ENCODE data around the gene FAM131C.
"Not testable (repeated sequence)": the region's sequence is repeated elsewhere in the genome, so short reads cannot be mapped to it uniquely, and the experiment has no call there.

The FAM131C gene

GRCh38 chr1:16075337-16076030, 2.0 kb upstream of the FAM131C start:
- no peak for DNase-seq

- no peak for DNase-seq
These were observed 766 bp upstream of the FAM131C start for GRCh38 chr1:16074217-16074616.

- DNase-seq = no peak
These were observed 601 bp downstream of the FAM131C start for GRCh38 chr1:16072616-16073484.

GRCh38 chr1:16072095-16072494, 1.4 kb downstream of the FAM131C start:
- no peak for DNase-seq

GRCh38 chr1:16071614-16072013, 1.8 kb downstream of the FAM131C start:
- DNase-seq = no peak

- DNase-seq = no peak
These were observed 2.7 kb downstream of the FAM131C start for GRCh38 chr1:16070640-16071355.

GRCh38 chr1:16068356-16069270, 4.8 kb downstream of the FAM131C start:
- DNase-seq = no peak

GRCh38 chr1:16067933-16068332, 5.5 kb downstream of the FAM131C start:
- no peak for DNase-seq

GRCh38 chr1:16067127-16067768, 6.2 kb downstream of the FAM131C start:
- DNase-seq = no peak

GRCh38 chr1:16066245-16066644, 7.2 kb downstream of the FAM131C start:
- no peak for DNase-seq

DNA sequence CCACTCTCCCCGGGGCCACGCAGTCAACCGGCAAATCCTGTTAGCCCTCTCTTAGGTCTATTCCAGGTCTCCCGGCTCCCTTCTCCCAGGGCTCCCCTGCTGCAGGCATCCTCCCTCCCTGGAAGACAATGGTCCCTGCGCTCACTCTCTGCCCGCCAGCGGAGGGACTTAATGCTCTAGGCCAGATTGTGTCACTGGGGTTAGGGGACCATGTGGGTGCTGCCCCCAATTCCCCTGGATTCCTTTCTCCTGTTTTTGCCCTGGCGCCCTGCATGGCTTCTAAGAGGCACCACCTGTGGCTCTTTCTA, 8.2 kb downstream of the FAM131C start:
- no peak for DNase-seq

DNA sequence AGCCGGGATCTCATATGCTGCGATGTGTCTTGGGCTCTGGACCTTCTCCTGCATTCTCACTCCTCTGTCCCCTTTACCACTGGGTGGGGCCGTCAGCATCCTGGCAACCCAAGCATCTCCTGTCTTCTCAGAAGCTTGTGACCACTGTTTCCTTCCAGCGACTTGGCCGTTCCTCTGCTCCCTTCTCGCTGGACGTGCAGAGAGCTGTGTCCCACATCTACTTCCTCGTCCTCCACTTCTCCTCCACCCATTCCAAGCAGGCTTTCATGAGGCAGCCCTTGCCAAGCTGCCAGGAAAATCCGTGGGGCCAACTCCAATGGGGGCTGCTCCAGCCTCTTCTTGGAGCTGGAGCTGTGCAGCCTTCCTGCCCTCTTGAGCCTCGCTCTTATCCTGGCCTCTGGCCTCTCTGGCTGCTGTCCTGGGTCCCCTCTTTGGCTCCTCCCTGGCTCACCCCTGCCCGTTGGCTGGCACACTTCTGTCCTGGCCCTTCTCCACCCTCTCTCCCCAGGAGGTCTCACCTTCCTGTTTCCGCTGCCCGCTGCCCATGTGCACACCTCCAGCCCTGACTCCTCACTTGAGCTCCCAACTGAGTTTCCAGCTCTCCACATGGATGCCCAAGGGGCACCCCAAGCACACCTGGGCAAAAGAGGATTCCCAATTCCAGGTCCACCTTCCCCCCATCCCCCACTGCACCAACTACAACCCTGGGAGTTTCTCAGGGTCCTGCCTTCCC, 8.7 kb downstream of the FAM131C start:
- no peak for DNase-seq

- no peak for DNase-seq
These were observed 9.5 kb downstream of the FAM131C start for GRCh38 chr1:16063921-16064320.

- DNase-seq = no peak
These were observed 10.1 kb downstream of the FAM131C start for GRCh38 chr1:16063226-16063829.

DNA sequence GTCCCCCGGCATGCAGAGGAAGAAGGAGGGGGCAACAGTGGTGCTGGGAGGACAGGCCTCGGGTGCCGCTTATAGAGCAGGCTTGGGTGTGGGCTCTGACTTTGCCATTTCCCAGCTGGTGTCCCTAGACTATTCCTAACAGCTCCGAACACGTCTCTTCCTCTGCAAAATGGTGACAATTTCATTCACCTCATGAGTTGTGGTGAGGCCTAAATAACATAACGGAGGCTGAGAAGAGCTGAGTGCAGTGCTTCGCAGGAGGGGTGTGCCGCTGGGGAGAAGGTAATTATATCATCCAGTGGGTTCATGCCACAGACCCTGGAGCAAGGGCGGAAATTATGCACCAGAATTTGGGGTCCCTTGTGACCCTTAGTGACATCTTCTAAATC, 10.8 kb downstream of the FAM131C start:
- not testable (repeated sequence) for DNase-seq

GRCh38 chr1:16061989-16062686, 11.3 kb downstream of the FAM131C start:
- not testable (repeated sequence) for DNase-seq

- DNase-seq = no peak
These were observed 12.2 kb downstream of the FAM131C start for GRCh38 chr1:16061266-16061665.

GRCh38 chr1:16058394-16059120, 14.9 kb downstream of the FAM131C start:
- DNase-seq = not testable (repeated sequence)

DNA sequence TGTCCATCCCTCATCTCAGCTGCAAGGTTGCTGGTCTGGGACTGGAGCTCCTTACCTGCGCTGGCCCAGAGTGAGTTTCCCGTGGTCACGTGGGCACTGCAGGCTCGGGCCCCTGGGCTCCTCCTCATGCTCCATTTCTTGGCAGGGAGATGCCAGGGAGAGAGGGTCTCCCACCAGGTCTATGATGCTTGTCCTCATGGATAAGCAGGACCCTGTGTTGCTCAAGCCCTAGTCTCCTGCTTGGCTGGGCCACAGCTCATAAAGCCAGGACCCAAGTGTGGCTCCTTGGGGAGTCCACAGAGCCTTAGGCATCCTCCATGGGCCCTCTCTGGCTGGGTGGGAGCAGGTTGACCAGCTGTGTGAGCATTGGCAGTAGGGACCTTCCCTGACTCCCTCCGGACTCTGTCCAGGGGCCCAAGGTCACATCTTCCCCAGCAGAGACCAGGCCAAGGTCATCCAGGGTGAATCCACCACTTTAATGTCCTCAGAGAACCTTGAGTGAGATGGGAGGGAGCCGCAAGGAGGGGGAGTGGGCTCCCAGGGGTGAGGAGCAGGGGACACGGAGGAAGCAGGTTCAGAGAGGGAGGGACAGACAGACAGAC, 16.0 kb downstream of the FAM131C start:
- not testable (repeated sequence) for DNase-seq
